ENCODE results near the gene PIGP.
"Not testable (repeated sequence)": the region's sequence is repeated elsewhere in the genome, so short reads cannot be mapped to it uniquely, and the experiment has no call there.

The PIGP gene

DNA sequence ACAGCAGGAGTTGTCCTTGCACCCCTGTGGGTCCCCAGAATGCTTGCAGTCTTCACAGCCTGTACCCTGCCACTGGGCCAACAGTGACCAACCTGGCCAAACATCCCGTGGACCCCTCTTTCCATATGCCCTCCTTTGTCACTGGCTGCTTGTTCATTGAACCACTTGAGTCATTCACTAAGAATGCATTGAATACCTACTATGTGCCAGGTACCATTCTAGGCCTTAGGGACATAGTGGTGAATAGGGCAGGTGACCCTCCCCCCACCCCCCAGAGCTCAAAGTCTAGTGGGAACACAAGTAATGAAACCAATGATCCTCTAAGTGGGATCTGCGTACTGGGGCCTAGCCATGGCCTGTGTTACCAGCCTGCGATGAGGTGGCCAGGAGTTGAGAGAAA lies 28.2 kb downstream of the PIGP start:
- DNase-seq (ENCODE audit: low spot score): no peak

DNA sequence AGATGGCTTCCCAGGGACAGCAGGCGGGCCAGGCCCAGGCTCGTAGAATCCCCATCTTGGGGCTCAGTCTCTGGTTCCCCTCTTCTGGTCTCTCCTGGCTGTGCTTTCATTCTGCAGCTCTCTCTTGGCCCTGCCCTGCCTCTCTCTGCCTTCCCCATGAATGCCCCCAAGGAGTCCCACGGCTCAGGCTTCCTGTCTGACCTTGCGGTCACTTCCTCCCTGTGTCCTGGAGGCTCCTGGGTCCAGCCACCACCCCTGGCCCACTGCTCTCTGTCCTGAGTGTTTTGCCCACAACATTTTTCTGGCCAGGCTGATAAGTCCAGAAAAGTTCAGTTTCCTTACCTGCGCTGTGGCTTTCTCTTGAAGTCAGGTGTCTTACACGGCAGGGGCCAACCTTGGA lies 29.1 kb downstream of the PIGP start:
- no peak for DNase-seq (ENCODE audit: low spot score)

DNA sequence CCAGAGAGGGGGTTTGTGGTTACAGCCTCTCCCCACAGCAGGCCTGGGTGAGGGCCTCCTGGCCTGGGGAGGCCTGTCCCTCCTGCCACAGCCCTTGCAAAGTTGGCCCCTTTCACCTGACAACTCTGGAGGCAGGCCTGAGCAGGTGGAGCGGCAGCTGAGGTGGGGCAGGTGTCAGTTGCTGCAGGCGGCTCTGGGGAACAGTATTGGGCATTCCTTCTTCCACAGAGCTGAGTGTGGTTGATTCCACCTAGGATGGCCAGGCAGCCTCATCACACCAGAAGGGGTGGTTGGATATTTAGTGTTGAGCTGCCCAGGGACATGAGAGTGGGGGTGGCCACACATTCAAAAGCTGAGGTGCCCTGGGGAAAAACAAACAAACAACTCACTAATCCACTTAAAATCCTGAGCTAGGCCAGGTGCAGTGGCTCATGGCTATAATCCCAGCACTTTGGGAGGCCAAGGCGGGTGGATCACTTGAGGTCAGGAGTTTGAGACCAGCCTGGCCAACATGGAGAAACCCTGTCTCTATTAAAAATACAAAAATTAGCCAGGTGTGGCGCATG lies 31.1 kb downstream of the PIGP start:
- no peak for DNase-seq (ENCODE audit: low spot score)

DNA sequence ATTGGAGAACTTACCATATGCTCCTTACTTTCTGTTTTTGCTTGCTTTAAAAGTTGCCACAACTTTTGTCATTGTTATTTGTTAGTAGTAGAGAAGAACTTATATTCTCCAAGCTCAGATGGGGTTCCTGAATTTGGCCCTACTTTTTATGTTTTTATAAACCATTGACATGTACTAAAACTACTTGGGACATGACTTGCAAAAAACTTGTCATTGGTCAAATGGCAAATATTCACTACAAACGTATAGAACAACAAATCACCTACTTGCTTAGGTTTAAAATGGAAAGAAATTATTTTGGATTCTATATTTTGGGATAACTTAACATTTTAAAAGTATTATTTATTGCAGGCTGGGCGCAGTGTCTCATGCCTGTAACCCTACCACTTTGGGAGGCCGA lies 32.7 kb downstream of the PIGP start:
- DNase-seq (ENCODE audit: low spot score): no peak

DNA sequence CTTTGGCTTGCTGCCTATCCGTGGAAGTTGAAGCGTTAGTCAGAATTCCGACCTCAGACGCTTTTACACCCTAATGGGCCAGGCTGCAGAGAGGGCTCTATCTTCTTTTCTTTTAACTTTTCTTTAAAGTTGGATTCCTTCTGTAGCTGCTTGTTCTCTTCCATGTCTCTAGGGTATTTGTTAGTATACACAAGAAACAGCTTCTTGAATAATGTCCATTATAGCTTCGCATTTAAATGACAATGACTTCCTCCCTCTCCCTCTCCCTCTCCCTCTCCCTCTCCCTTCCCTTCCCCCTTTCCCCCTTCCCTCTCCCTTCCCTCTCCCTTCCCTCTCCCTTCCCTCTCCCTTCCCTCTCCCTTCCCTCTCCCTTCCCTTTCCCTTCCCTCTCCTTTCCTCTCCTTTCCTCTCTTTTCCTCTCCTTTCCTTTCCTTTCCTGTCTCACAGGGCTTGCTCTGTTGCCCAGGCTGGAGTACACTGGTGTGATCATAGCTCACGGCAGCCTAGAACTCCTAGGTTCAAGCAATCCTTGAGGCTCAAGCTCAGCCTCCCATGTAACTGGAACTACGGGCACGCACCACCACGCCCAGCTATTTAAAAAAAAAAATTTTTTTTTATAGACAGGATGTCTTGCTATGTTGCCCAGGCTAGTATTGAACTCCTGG lies 33.3 kb downstream of the PIGP start:
- no peak for DNase-seq (ENCODE audit: low spot score)

DNA sequence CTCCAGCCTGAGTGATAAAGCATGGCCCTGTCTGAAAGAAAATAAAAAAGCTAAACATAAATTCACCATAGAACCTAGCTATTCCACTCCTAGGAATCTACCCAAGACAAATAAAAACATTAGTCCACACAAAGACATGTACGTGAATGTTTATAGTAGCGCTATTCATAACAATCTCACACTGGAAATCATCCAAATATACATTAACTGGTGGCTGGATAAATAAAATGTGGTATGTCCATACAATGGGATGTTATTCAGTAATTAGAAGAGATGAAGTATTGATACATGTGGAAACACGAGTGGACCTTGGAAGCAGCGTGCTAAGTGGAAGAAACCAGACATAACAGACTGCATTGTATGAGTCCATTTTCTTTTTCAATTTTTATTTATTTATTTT lies 36.7 kb downstream of the PIGP start:
- no peak for DNase-seq (ENCODE audit: low spot score)

DNA sequence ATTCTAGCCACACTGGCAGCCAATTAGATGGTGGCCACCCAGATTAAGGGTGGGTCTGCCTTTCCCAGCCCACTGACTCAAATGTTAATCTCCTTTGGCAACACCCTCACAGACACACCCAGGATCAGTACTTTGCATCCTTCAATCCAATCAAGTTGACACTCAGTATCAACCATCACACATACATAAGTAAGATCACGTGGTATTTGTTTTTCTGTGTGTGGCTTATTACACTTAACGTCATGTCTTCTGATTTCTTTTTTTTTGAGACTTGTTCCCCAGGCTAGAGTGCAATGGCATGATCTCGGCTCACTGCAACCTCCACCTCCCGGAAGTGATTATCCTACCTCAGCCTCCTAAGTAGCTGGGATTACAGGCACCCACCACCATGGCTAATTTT lies 38.5 kb downstream of the PIGP start:
- not testable (repeated sequence) for DNase-seq (ENCODE audit: low spot score)

DNA sequence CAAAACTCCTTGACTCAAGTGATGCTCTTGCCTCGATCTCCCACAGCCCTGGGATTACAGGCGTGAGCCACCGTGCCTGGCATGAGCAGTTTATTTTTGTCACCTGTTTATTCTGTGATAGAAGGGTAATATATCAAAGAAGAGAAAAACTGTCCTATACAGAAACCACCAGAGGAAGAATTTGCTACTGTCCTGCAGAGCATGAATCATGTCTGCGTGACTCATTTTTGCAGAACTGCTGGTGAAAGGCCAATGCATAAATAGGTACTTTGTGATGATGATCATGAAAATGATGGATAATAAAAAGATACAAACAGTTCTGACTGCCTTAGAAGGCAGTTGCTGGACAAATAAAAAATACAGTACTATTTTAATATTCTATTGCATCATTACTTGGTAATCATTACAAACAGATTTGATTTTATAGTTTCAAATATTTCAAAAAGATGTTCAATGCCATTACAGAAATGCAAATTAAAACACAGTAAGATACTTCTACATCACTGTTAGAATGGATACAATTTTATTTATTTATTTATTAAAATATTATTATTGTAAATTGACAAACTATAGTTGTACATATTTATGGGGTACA lies 39.9 kb downstream of the PIGP start:
- no peak for DNase-seq (ENCODE audit: low spot score)

DNA sequence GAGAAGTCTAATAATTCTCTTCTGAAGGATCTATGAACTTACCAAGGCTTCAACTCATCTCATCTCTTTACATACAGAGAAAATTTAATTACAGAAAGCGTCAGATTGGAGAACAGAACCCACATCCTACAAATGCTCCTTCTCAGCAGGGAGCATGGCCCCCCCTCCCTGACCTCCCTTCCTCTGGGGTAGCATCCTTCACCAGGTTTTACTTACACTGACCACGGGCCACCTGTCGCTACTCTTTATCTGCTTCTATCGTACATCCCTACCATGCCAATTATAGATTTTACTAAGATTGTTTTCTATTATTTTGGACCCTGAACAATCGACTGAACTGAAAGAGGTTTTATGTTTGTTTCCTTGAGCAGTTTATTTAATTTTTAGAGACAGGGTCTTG lies 40.6 kb downstream of the PIGP start:
- no peak for DNase-seq (ENCODE audit: low spot score)

DNA sequence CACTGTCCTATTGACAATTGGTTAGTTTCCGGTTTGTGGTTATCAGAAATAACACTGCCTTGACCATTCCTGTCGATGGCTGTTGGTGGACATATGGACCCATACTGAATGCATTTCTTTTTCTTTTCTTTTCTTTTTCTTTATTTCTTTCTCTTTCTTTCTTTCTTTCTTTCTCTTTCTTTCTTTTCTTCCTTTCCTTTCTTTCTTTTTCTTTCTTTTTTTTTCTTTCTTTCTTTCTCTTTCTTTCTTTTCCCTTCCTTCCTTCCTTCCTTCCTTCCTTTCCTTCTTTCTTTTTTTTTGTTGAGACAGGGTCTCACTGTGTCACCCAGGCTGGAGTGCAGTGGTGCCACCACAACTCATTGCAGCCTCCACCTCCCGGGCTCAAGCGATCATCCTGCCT lies 42.0 kb downstream of the PIGP start:
- no peak for DNase-seq (ENCODE audit: low spot score)

DNA sequence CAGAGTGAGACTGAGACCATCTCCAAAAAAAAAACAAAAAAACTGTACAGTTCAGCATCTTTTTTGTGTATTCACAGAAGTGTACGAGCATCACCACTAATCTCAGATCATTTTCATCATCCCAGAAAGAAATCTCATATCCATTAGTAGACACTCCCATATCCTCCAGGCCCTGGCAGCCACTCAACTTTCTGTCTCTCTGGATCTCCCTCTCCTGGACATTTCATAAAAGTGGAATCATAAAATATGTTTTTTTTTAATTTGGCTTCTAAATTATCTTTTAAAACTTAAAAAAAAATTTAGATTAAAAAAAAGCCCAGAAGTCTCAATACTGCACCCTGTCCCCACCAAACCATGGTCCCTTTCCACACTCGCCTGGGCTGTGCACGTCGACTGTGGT lies 44.3 kb downstream of the PIGP start:
- DNase-seq (ENCODE audit: low spot score): no peak

DNA sequence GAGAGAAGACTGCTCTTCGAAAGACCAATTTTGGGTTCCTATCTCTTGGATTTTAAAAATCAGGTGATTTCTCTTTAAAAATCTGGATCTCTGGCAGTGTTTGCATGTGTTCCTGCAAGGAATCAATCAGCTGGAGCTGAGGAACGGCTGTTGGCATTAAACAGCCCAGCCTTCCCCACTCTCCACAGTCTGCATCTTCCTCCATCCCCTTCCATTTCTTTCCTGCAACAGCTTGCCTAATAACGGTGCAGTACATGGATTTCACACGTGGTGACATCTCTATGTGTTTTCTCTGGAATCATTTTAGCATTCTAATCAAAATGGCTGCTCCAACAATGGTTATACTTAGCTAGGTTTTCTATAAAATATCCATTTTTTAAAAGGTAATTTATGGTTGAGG lies 46.4 kb downstream of the PIGP start:
- no peak for DNase-seq (ENCODE audit: low spot score)

DNA sequence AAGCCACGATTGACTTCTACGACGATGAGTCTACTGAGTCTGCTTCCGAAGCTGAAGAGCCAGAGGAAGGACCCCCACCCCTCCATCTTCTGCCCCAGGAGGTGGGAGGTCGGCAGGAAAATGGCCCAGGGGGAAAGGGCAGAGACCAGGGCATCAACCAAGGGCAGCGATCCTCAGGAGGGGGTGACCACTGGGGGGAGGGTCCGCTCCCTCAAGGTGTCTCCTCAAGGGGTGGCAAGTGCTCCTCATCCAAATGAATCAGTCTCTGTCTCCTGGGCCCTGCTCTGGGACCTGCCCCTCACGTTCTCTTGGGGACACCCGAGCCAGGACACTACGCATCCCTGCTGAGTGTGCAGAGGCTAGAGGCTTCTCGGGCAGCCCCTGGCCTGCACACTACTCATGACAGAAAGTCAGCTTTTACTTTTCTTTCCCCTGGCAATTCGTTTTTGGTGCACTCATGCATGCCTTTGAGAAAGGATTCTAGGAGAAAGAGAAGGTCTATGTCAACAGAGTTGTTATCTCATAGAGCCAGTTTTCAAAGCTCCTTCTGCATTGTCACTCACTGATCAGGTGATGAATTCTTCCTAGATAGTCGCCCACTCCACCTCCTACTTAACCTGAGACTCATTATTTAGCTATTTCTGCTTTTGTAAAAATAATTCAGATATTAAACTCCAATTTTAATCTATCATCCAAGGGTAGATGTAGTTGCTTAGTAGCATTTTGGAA lies 54.8 kb downstream of the PIGP start:
- DNase-seq (ENCODE audit: low spot score): no peak
